ENCODE data around the gene CHID1.

CHID1 gene

GRCh38 chr11:925496-926301 lies 15.1 kb upstream of the CHID1 start, which contains the start of gene AP2A2:
Gene AP2A2, plus strand, starts transcription at chr11:925870. Its CDS starts 152 bp downstream, at chr11:926022.
- Mint-ChIP-seq H3K27ac (peak within 1 kb of the TSS; percentile 62), H3K9me3 (no peaks in the 10 kb centered on the region), H3K4me3 (peak within 1 kb of the TSS; percentile 84)

GRCh38 chr11:925158-925495 lies 14.5 kb upstream of the CHID1 start:
- no peaks in the 10 kb centered on the region for H3K27me3 Mint-ChIP-seq (ENCODE audit: low read depth)
- H3K9me3 Mint-ChIP-seq: no peaks in the 10 kb centered on the region
- no peak overlapping the region for H3K4me3 Mint-ChIP-seq
- H3K36me3 Mint-ChIP-seq (ENCODE audit: low read depth): peaks cover 10% of the 10 kb centered on the region
- no peak overlapping the region for H3K27ac Mint-ChIP-seq
- peaks cover 21% of the 10 kb centered on the region for H3K4me1 Mint-ChIP-seq (ENCODE audit: low read depth)
- no peak for DNase-seq (ENCODE audit: low spot score)

More at GRCh38 chr11:925496-926301, 15.1 kb upstream of the CHID1 start, which contains the start of gene AP2A2:
- peak; percentile 93 for DNase-seq (ENCODE audit: low spot score)
- peaks cover 21% of the 10 kb centered on the region for H3K4me1 Mint-ChIP-seq (ENCODE audit: low read depth)
- H3K27me3 Mint-ChIP-seq (ENCODE audit: low read depth): no peaks in the 10 kb centered on the region
- H3K36me3 Mint-ChIP-seq (ENCODE audit: low read depth): peaks cover 10% of the 10 kb centered on the region

GRCh38 chr11:924406-925157 lies 14.0 kb upstream of the CHID1 start:
- Mint-ChIP-seq H3K4me1 (ENCODE audit: low read depth) (peaks cover 21% of the 10 kb centered on the region), H3K9me3 (no peaks in the 10 kb centered on the region), H3K27ac (no peak overlapping the region), H3K27me3 (ENCODE audit: low read depth) (no peaks in the 10 kb centered on the region), H3K36me3 (ENCODE audit: low read depth) (peaks cover 10% of the 10 kb centered on the region), H3K4me3 (no peak overlapping the region)
- DNase-seq (ENCODE audit: low spot score): no peak

GRCh38 chr11:923691-924405 lies 13.2 kb upstream of the CHID1 start:
- Mint-ChIP-seq H3K4me3 (no peak overlapping the region), H3K4me1 (ENCODE audit: low read depth) (peaks cover 19% of the 10 kb centered on the region), H3K27ac (no peak overlapping the region), H3K27me3 (ENCODE audit: low read depth) (no peaks in the 10 kb centered on the region), H3K9me3 (no peaks in the 10 kb centered on the region), H3K36me3 (ENCODE audit: low read depth) (peaks cover 10% of the 10 kb centered on the region)
- DNase-seq (ENCODE audit: low spot score): no peak

GRCh38 chr11:921921-922678 lies 11.5 kb upstream of the CHID1 start:
- no peak overlapping the region for H3K27ac Mint-ChIP-seq
- no peak overlapping the region for H3K4me3 Mint-ChIP-seq

GRCh38 chr11:917426-917825 lies 6.8 kb upstream of the CHID1 start:
- no peaks in the 10 kb centered on the region for H3K36me3 Mint-ChIP-seq (ENCODE audit: low read depth)
- no peaks in the 10 kb centered on the region for H3K27me3 Mint-ChIP-seq (ENCODE audit: low read depth)
- DNase-seq (ENCODE audit: low spot score): no peak
- H3K4me3 Mint-ChIP-seq: no peak overlapping the region
- H3K4me1 Mint-ChIP-seq (ENCODE audit: low read depth): no peaks in the 10 kb centered on the region
- H3K27ac Mint-ChIP-seq: no peak overlapping the region
- H3K9me3 Mint-ChIP-seq: no peaks in the 10 kb centered on the region

More at GRCh38 chr11:921921-922678, 11.5 kb upstream of the CHID1 start:
- Mint-ChIP-seq H3K4me1 (ENCODE audit: low read depth) (peaks cover 8% of the 10 kb centered on the region), H3K36me3 (ENCODE audit: low read depth) (peaks cover 7% of the 10 kb centered on the region), H3K27me3 (ENCODE audit: low read depth) (no peaks in the 10 kb centered on the region), H3K9me3 (no peaks in the 10 kb centered on the region)
- no peak for DNase-seq (ENCODE audit: low spot score)

GRCh38 chr11:914747-915501 lies 4.3 kb upstream of the CHID1 start:
- Mint-ChIP-seq H3K27me3 (ENCODE audit: low read depth) (no peaks in the 10 kb centered on the region), H3K27ac (no peak overlapping the region), H3K36me3 (ENCODE audit: low read depth) (peaks cover 2% of the 10 kb centered on the region), H3K4me3 (no peak overlapping the region), H3K9me3 (no peaks in the 10 kb centered on the region), H3K4me1 (ENCODE audit: low read depth) (peaks cover 6% of the 10 kb centered on the region)
- no peak for DNase-seq (ENCODE audit: low spot score)

GRCh38 chr11:914204-914603 lies 3.6 kb upstream of the CHID1 start:
- no peaks in the 10 kb centered on the region for H3K27me3 Mint-ChIP-seq (ENCODE audit: low read depth)

GRCh38 chr11:913043-913442 lies 2.4 kb upstream of the CHID1 start:
- Mint-ChIP-seq H3K4me3 (no peak overlapping the region), H3K4me1 (ENCODE audit: low read depth) (peaks cover 12% of the 10 kb centered on the region), H3K27ac (no peak overlapping the region), H3K27me3 (ENCODE audit: low read depth) (no peaks in the 10 kb centered on the region), H3K36me3 (ENCODE audit: low read depth) (peaks cover 2% of the 10 kb centered on the region), H3K9me3 (no peaks in the 10 kb centered on the region)
- DNase-seq (ENCODE audit: low spot score): no peak

More at GRCh38 chr11:914204-914603, 3.6 kb upstream of the CHID1 start:
- DNase-seq (ENCODE audit: low spot score): no peak
- H3K4me1 Mint-ChIP-seq (ENCODE audit: low read depth): peaks cover 9% of the 10 kb centered on the region
- H3K36me3 Mint-ChIP-seq (ENCODE audit: low read depth): peaks cover 2% of the 10 kb centered on the region
- no peak overlapping the region for H3K27ac Mint-ChIP-seq
- H3K9me3 Mint-ChIP-seq: no peaks in the 10 kb centered on the region
- H3K4me3 Mint-ChIP-seq: no peak overlapping the region

- peaks cover 12% of the 10 kb centered on the region for H3K4me1 Mint-ChIP-seq (ENCODE audit: low read depth)
- H3K9me3 Mint-ChIP-seq: no peaks in the 10 kb centered on the region
- H3K27ac Mint-ChIP-seq: no peak overlapping the region
- no peak for DNase-seq (ENCODE audit: low spot score)
- no peaks in the 10 kb centered on the region for H3K27me3 Mint-ChIP-seq (ENCODE audit: low read depth)
- no peak overlapping the region for H3K4me3 Mint-ChIP-seq
- H3K36me3 Mint-ChIP-seq (ENCODE audit: low read depth): peaks cover 2% of the 10 kb centered on the region
Observed at GRCh38 chr11:912266-912665, 1.7 kb upstream of the CHID1 start.

GRCh38 chr11:911890-912219 lies 1.2 kb upstream of the CHID1 start:
- peak overlapping the region; percentile 92 for H3K27ac Mint-ChIP-seq
- H3K4me1 Mint-ChIP-seq (ENCODE audit: low read depth): peaks cover 12% of the 10 kb centered on the region
- no peaks in the 10 kb centered on the region for H3K9me3 Mint-ChIP-seq
- no peak for DNase-seq (ENCODE audit: low spot score)
- H3K36me3 Mint-ChIP-seq (ENCODE audit: low read depth): peaks cover 2% of the 10 kb centered on the region
- H3K4me3 Mint-ChIP-seq: peak overlapping the region; percentile 96
- H3K27me3 Mint-ChIP-seq (ENCODE audit: low read depth): no peaks in the 10 kb centered on the region

GRCh38 chr11:911031-911889 lies 650 bp upstream of the CHID1 start:
- DNase-seq (ENCODE audit: low spot score): no peak
- H3K4me3 Mint-ChIP-seq: peak overlapping the region; percentile 96
- H3K4me1 Mint-ChIP-seq (ENCODE audit: low read depth): peaks cover 12% of the 10 kb centered on the region
- H3K27ac Mint-ChIP-seq: peak overlapping the region; percentile 92
- no peaks in the 10 kb centered on the region for H3K9me3 Mint-ChIP-seq
- peaks cover 2% of the 10 kb centered on the region for H3K36me3 Mint-ChIP-seq (ENCODE audit: low read depth)
- no peaks in the 10 kb centered on the region for H3K27me3 Mint-ChIP-seq (ENCODE audit: low read depth)

Data from T-helper 2 cell treated with Interferon-gamma antibody and Interleukin-4, amounts not matched to agents 5 μg/mL and 100 μg/mL, for 36 hours (primary cell).